GM12873 (cell line): ENCODE data around the gene ALPP.

ENCODE experiments used
- CTCF ChIP-seq: IDR thresholded peaks from 2 replicates; pipeline ENCODE4 v1.5.1; 2012; ENCODE audit warnings: low read depth, mild to moderate bottlenecking, moderate library complexity, low read length, control low read depth; ENCODE audit not compliant: insufficient read depth; ENCODE audit errors: missing control alignments

Gene ALPP

GRCh38 chr2:232420463-232421188 lies 42.1 kb downstream of the ALPP start:
- peak; percentile 1 for TF ChIP-seq CTCF

DNA sequence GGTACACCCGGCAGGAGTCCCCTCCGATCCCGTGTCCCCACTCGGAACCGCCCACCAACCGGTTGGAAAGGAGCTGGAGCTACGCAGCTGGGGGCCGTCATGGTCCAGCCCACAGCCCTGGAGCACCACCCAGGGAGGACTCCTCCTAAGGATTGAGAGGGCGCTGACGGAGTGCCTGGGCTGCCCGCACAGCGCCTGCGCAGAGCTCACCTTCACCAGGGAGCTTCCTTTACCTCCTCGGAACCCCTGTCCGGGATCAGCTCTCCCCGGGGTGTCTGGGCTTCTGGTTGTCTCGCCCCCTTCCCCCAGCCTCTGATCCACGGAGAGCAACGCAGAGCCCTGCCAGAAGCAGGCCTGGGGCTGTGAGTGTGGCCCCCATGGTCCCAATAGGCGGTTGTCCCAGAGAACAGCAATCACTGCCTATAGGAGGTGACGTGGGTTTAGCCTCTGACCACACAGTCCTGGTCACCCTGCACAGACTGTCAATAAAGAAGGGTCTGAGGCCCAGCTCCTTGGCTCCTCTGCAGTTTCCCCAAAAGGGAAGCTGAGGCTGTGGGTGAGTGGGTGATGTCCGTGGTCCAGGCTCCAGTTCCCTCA lies 42.7 kb downstream of the ALPP start:
- no peak for TF ChIP-seq CTCF

- TF ChIP-seq CTCF, result no peak
Measured at GRCh38 chr2:232422051-232422450, 43.5 kb downstream of the ALPP start.

- no peak for TF ChIP-seq CTCF
Measured at GRCh38 chr2:232431705-232432590, 53.4 kb downstream of the ALPP start.
